ENCODE measurements around the gene PIANP. TPM values are rescaled to one million over a fixed set of nuclear protein-coding genes. Genes with fewer than 3 reads are reported as not detected.
"Not testable (repeated sequence)": the region's sequence is repeated elsewhere in the genome, so short reads cannot be mapped to it uniquely, and the experiment has no call there.

Gene PIANP
- total RNA-seq, 1 donor from 2014 or later = 48.8 TPM

DNA sequence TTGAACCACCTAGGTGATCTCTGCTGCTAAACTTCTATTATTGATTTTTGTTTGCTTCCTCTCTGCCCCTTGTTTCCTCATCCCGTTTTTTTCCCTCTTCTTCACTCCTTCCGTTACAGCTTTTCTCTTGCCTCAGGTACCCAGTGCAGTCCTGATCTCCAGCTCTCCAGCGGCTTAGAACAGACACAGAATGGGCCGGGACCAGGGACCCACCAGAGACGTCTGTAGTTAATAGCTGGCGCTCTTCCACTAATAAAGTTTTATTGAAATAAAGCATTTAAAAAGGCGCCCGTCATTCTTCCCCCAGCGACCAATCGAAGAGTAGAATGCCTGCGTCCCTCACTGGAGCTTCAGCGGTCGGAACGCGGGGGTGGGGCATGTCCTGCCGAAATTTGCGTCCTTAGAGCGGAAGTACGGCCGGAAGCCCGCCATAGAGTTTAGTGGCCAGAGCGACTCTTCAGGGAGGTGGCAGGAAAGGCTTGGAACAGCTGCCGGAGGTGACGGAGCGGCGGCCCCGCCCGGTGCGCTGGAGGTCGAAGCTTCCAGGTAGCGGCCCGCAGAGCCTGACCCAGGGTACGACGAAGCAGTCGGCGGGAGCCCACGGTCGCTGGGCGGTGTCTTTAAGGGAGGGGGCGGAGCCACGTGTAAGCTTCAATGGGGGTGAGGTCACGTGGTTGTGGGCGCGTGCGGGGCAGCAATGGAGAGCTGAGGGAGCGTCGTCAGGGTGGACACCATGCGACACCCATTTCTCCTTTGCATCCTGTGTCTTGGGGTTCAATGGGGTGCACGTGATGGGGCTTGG lies 23.2 kb upstream of the PIANP start, which contains the start of gene COPS7A:
Gene COPS7A, plus strand, starts transcription at position 440 of the 802 bp plus-strand sequence. CDS start 611 bp downstream, outside the sequence.
- Mint-ChIP-seq H3K4me1 (ENCODE audit: low read depth, unreplicated experiment) (peaks cover 3% of the 10 kb centered on the region), H3K27me3 (ENCODE audit: unreplicated experiment) (peaks cover 5% of the 10 kb centered on the region), H3K36me3 (ENCODE audit: unreplicated experiment) (no peaks in the 10 kb centered on the region), H3K27ac (ENCODE audit: unreplicated experiment) (peak within 1 kb of the TSS; percentile 94), H3K4me3 (ENCODE audit: unreplicated experiment) (peak within 1 kb of the TSS; percentile 96), H3K9me3 (ENCODE audit: unreplicated experiment) (peaks cover 10% of the 10 kb centered on the region)
- peak; percentile 95 for DNase-seq
- TF ChIP-seq, protein P1, sequence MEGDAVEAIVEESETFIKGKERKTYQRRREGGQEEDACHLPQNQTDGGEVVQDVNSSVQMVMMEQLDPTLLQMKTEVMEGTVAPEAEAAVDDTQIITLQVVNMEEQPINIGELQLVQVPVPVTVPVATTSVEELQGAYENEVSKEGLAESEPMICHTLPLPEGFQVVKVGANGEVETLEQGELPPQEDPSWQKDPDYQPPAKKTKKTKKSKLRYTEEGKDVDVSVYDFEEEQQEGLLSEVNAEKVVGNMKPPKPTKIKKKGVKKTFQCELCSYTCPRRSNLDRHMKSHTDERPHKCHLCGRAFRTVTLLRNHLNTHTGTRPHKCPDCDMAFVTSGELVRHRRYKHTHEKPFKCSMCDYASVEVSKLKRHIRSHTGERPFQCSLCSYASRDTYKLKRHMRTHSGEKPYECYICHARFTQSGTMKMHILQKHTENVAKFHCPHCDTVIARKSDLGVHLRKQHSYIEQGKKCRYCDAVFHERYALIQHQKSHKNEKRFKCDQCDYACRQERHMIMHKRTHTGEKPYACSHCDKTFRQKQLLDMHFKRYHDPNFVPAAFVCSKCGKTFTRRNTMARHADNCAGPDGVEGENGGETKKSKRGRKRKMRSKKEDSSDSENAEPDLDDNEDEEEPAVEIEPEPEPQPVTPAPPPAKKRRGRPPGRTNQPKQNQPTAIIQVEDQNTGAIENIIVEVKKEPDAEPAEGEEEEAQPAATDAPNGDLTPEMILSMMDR (IDR thresholded peaks at IDR 0.05; ENCODE audit: partially characterized antibody, unreplicated experiment) = no peak

DNA sequence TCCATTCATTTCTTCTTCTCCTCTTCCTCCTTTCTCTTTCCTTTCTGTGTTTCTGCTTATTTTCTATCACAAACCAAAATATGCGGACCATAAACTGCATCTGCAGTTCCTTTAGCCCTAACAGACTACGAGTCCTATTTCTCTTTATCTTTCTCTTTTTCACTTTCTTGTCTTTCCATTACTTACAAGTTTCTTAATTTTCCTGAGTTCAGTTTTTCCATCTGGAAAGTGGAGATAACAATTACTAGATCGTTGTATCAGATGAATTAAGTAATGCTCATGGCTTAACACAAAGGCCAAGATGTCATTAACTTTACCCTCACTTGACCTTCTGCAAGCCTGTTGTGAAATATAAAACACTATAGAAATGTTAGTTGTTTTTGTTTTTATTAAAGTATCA lies 22.2 kb upstream of the PIANP start:
- Mint-ChIP-seq H3K9me3 (ENCODE audit: unreplicated experiment) (peaks cover 10% of the 10 kb centered on the region), H3K27ac (ENCODE audit: unreplicated experiment) (no peak overlapping the region), H3K4me3 (ENCODE audit: unreplicated experiment) (peak overlapping the region; percentile 23), H3K36me3 (ENCODE audit: unreplicated experiment) (no peaks in the 10 kb centered on the region), H3K27me3 (ENCODE audit: unreplicated experiment) (peaks cover 5% of the 10 kb centered on the region), H3K4me1 (ENCODE audit: low read depth, unreplicated experiment) (peaks cover 3% of the 10 kb centered on the region)
- no peak for DNase-seq
- TF ChIP-seq, protein P1 (IDR thresholded peaks at IDR 0.05; ENCODE audit: partially characterized antibody, unreplicated experiment) = no peak

DNA sequence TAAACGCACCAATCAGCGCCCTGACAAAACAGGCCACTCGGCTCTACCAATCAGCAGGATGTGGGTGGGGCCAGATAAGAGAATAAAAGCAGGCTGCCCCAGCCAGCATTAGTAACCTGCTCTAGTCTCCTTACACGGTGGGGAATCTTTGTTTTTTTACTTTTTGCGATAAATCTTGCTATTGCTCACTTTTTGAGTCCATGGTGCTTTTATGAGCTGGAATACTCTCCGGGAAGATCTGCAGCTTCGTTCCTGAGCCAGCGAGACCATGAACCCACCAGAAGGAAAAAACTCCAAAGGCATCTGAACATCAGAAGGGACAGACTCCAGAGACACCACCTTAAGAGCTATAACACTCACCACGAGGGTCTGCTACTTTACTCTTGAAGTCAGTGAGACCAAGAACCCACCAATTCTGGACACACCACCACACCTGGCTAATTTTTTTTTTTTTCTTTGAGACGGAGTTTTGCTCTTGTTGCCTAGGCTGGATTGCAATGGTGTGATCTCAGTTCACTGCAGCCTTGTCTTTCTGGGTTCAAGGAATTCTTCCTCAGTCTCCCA lies 16.3 kb upstream of the PIANP start:
- Mint-ChIP-seq H3K27me3 (ENCODE audit: unreplicated experiment) (no peaks in the 10 kb centered on the region), H3K9me3 (ENCODE audit: unreplicated experiment) (peaks cover 3% of the 10 kb centered on the region), H3K4me3 (ENCODE audit: unreplicated experiment) (no peak overlapping the region), H3K27ac (ENCODE audit: unreplicated experiment) (no peak overlapping the region), H3K4me1 (ENCODE audit: low read depth, unreplicated experiment) (no peaks in the 10 kb centered on the region), H3K36me3 (ENCODE audit: unreplicated experiment) (peaks cover 4% of the 10 kb centered on the region)
- DNase-seq = no peak
- TF ChIP-seq, protein P1 (IDR thresholded peaks at IDR 0.05; ENCODE audit: partially characterized antibody, unreplicated experiment) = no peak

DNA sequence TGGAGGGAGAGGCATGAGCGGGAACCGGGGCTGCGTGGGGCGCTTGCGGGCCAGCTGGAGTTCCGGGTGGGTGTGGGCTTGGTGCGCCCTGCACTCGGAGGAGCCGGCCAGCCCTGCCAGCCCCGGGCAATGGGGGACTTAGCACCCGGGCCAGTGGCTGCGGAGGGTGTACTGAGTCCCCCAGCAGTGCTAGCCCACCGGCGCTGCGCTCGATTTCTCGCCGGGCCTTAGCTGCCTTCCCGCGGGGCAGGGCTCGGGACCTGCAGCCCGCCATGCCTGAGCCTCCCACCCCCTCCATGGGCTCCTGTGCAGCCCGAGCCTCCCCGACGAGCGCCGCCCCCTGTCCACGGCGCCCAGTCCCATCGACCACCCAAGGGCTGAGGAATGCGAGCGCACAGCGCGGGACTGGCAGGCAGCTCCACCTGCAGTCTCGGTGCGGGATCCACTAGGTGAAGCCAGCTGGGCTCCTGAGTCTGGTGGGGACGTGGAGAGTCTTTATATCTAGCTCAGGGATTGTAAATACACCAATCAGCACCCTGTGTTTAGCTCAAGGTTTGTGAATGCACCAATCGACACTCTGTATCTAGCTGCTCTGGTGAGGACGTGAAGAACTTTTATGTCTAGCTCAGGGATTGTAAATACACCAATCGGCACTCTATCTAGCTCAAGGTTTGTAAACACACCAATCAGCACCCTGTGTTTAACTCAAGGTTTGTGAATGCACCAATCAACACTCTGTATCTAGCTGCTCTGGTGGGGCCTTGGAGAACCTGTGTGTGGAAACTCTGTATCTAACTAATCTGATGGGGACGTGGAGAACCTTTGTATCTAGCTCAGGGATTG lies 15.6 kb upstream of the PIANP start:
- not testable (repeated sequence) for H3K4me1 Mint-ChIP-seq (ENCODE audit: low read depth, unreplicated experiment); H3K27ac Mint-ChIP-seq (ENCODE audit: unreplicated experiment); DNase-seq

DNA sequence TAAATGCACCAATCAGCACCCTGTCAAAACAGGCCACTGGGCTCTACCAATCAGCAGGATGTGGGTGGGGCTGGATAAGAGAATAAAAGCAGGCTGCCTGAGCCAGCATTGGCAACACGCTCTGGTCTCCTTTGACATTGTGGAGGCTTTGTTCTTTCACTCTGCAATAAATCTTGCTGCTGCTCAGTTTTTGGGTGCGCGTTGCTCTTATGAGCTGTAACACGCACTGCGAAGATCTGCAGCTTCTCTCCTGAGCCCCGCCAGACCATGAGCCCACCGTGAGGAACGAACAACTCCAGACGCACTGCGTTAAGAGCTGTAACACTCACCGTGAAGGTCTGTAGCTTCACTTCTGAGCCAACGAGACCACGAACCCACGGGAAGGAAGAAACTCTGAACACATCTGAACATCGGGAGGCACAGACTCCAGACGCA lies 8.4 kb upstream of the PIANP start:
- H3K36me3 Mint-ChIP-seq (ENCODE audit: unreplicated experiment) = no peaks in the 10 kb centered on the region
- TF ChIP-seq, protein P1 (IDR thresholded peaks at IDR 0.05; ENCODE audit: partially characterized antibody, unreplicated experiment) = no peak
- H3K27ac Mint-ChIP-seq (ENCODE audit: unreplicated experiment) = no peak overlapping the region
- H3K4me3 Mint-ChIP-seq (ENCODE audit: unreplicated experiment) = no peak overlapping the region
- H3K4me1 Mint-ChIP-seq (ENCODE audit: low read depth, unreplicated experiment) = peaks cover 1% of the 10 kb centered on the region
- no peak for DNase-seq
- H3K9me3 Mint-ChIP-seq (ENCODE audit: unreplicated experiment) = peaks cover 3% of the 10 kb centered on the region
- peaks cover 11% of the 10 kb centered on the region for H3K27me3 Mint-ChIP-seq (ENCODE audit: unreplicated experiment)

More for the DNA sequence above, 15.6 kb upstream of the PIANP start:
- not testable (repeated sequence) for H3K36me3 Mint-ChIP-seq (ENCODE audit: unreplicated experiment); H3K27me3 Mint-ChIP-seq (ENCODE audit: unreplicated experiment); H3K9me3 Mint-ChIP-seq (ENCODE audit: unreplicated experiment); H3K4me3 Mint-ChIP-seq (ENCODE audit: unreplicated experiment)

DNA sequence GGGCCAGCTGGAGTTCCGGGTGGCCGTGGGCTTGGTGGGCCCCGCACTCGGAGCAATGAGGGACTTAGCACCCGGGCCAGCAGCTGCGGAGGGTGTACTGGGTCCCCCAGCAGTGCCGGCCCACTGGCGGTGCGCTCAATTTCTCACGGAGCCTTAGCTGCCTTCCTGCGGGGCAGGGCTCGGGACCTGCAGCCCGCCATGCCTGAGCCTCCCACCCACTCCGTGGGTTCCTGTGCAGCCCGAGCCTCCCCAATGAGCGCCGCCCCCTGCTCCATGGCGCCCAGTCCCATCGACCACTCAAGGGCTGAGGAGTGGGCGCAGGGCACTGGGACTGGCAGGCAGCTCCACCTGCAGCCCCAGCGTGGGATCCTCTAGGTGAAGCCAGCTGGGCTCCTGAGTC lies 7.7 kb upstream of the PIANP start:
- H3K4me1 Mint-ChIP-seq (ENCODE audit: low read depth, unreplicated experiment); H3K27ac Mint-ChIP-seq (ENCODE audit: unreplicated experiment); DNase-seq; H3K36me3 Mint-ChIP-seq (ENCODE audit: unreplicated experiment); H3K9me3 Mint-ChIP-seq (ENCODE audit: unreplicated experiment); H3K4me3 Mint-ChIP-seq (ENCODE audit: unreplicated experiment): not testable (repeated sequence)
- H3K27me3 Mint-ChIP-seq (ENCODE audit: unreplicated experiment) = peaks cover 11% of the 10 kb centered on the region
